Stimulated activated CD8-positive, alpha-beta memory T cell treated with anti-CD3 and anti-CD28 coated beads, Interleukin-7, amount 100 ng/mL, for 48 hours (primary cell): Measurements from ENCODE around the gene FBXO47.
"Not testable (repeated sequence)": the region's sequence is repeated elsewhere in the genome, so short reads cannot be mapped to it uniquely, and the experiment has no call there.

Experiments used
- DNase-seq, 2 donors: peaks; one replicate each; pipeline ENCODE4 v3.0.0-alpha.2; 2020; ENCODE audit warnings: low read depth in 1 of 2; ENCODE audit errors: extremely low read depth in 1 of 2

The FBXO47 gene

DNA sequence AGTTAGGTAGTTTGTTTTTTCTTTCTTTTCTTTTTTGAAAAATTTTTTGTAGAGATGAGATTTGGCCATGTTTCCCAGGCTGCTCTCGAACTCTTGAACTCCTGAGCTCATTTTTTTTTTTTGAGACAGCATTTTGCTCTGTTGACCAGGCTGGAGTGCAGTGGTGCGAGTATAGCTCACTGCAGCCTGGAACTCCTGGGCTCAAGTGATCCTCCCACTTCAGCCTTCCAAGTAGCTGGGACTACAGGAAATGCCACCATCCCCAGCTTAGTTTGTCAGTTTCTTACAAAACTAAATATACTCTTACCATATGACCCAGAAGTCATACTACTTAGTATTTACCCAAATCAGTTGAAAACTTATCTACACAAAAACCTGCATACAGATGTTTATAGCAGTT is 14.4 kb upstream of the FBXO47 start:
- DNase-seq = no peak

- no peak for DNase-seq
These were observed 13.5 kb upstream of the FBXO47 start for GRCh38 chr17:38980490-38981217.

- DNase-seq = no peak
These were observed 11.0 kb upstream of the FBXO47 start for GRCh38 chr17:38978180-38978579.

GRCh38 chr17:38976187-38976551 is 9.0 kb upstream of the FBXO47 start:
- not testable (repeated sequence) for DNase-seq

GRCh38 chr17:38970804-38971203 is 3.6 kb upstream of the FBXO47 start:
- no peak for DNase-seq

GRCh38 chr17:38970128-38970527 is 2.9 kb upstream of the FBXO47 start:
- no peak for DNase-seq

DNA sequence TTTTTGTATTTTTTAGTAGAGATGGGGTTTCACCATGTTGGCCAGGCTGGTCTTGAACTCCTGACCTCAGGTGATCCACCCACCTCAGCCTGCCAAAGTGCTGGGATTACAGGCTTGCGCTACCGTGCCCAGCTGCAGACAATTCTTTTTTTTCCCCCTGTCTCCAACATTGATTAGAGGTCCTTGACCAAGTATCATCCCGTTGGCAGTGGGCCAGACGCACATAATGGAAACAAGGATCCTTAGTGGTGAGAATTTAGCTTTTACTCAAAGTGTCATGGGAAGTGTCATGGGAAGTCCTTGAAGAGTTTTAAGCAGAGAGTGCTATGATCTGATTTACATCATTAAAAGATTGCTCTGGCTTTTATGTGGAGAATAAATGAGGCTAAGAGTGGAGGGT is 2.1 kb upstream of the FBXO47 start:
- no peak for DNase-seq

DNA sequence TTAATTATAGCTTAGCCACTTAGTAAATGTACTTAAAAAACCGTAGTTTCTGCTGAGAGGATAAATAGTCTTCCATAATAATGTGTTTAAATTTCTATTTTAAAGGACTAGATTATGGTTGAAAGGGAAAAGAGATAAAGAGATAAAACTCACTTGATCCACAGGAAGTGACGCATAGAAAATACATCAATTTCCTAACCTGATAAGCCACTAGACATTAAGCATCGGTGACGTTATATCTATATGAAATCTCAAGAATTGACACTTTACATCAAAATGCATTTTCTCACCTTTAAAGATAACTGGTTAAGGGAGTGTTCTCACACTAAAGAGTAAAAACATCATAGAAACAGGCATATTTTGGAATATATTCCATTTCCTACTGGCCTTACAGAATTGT is 5.8 kb downstream of the FBXO47 start:
- DNase-seq = no peak

DNA sequence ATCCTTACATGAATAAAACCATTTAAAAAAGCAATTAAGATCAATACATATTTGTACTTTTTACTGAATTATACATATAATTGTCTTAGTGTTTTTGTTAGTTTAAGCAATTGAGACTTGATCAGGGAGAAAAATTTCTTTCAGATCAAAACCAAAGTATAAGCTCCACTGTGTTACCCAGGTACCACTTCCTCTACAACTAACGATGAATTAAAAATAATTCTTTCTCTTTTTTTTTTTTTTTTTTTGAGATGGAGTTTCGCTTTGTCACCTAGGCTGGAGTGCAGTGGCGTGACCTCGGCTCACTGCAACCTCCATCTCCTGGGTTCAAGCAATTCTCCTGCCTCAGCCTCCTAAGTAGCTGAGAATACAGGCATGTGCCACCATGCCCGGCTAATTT is 6.8 kb downstream of the FBXO47 start:
- no peak for DNase-seq

- no peak for DNase-seq
These were observed 7.7 kb downstream of the FBXO47 start for GRCh38 chr17:38959508-38959907.

GRCh38 chr17:38958756-38959155 is 8.4 kb downstream of the FBXO47 start:
- DNase-seq = no peak

GRCh38 chr17:38958326-38958725 is 8.9 kb downstream of the FBXO47 start:
- no peak for DNase-seq

- not testable (repeated sequence) for DNase-seq
These were observed 13.4 kb downstream of the FBXO47 start for GRCh38 chr17:38953800-38954199.

- DNase-seq = no peak
These were observed 20.0 kb downstream of the FBXO47 start for GRCh38 chr17:38947189-38947588.

GRCh38 chr17:38943607-38944006 is 23.6 kb downstream of the FBXO47 start:
- peak in 1 of 2 donors; percentile 23 for DNase-seq

DNA sequence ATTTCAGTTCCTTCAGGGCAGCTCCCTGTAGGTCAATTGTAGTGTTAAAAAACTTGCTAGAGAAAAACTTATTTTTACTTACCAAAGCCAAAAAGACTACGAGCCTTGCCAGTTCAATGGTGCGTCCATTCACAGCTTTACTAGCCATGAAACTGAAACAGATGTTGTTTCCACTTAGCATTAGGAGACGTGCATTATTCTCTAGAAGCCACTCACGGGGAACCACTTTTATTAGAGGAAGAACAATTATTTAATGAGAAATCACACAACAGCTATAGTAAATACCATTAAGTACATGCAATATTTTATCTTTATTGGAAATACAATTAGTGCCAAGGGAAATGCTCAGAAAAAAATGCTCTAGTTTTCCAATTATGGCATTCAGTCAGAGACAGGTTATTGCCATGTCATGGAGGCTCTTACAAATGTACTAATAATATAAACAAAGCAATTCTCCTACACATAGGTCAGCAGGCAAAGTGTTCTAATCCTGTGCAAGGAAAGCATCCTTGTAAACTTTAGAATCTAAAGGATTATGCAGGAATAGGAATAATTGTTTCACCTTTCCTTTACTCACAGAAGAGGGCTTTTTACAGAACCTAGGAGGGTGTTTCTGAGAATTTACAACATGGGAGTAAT is 24.4 kb downstream of the FBXO47 start:
- no peak for DNase-seq

GRCh38 chr17:38940404-38940803 is 26.8 kb downstream of the FBXO47 start:
- no peak for DNase-seq

DNA sequence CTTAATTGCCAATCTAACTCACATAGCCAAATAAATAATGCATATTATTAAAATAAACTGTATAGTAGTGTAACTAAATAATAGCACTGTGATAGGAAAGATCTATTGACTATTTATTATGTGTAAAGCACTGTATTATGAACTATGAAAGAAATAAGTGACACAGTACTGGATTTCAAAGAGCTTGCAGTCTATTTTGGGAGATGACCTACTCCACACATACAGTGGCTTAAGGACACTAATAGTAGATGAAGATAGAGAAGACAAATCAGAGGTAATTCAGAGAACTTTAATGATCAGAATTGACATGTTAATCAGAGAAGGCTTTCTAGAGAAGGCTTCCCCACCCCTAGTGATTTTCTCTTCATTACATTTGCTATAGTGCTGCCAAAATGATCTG is 27.2 kb downstream of the FBXO47 start:
- DNase-seq = no peak

GRCh38 chr17:38933962-38934361 is 33.2 kb downstream of the FBXO47 start:
- DNase-seq = not testable (repeated sequence)

DNA sequence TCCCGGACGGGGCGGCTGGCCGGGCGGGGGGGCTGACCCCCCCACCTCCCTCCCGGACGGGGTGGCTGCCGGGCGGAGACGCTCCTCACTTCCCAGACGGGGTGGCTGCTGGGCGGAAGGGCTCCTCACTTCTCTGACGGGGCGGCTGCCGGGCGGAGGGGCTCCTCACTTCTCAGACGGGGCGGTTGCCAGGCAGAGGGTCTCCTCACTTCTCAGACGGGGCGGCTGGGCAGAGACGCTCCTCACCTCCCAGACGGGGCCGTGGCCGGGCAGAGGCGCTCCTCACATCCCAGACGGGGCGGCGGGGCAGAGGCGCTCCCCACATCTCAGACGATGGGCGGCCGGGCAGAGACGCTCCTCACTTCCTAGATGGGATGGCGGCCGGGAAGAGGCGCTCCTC is 36.4 kb downstream of the FBXO47 start:
- not testable (repeated sequence) for DNase-seq

DNA sequence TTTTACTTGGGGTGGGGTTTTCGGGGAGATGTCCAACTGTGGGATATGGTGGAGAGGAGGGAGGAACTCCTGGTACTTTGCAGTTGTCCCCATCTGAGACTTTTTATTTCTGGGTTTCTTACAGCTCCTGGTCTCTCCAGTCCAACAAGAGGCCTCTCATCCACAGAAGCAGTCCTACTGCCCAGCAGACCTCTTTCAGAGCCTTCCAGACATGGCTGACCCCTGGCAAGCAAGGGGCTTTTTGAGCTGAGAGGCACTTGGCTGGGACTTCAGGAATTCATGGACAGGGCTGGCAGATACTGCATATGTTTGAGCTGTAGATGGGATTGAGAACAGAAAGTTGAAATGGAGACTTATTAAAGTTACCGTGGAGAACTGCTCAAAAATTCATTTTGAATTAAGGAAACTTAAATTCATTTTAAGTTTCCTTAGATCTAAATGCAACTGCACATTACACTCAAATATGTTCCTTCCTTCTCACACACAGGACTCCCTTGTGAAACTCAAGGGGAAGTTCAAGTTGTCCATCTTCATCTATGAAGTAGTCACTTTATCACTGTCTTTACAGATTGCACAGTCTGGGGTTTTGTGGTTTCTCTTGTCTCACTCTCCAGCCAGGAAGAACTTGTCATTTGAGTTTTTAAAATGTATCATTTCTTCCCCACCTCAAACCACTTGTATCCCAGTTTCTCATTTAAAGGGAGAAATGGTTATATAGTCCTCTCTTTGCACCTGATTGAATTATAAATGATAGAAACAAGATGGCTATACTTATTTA is 40.7 kb downstream of the FBXO47 start:
- no peak for DNase-seq
